Suprapubic skin (tissue), 4 donors: ENCODE results near the gene ATE1. TPM values are rescaled to one million over a fixed set of nuclear protein-coding genes. Genes with fewer than 3 reads are reported as not detected.

Experiments used
- DNase-seq, 2 donors: peaks; one replicate each; pipeline ENCODE4 v3.0.0-alpha.2; 2019; ENCODE audit warnings: low spot score in 2 of 2
- H3K27ac ChIP-seq: fragments of 200-600 bp; sonication (generic); one replicate; pipeline ENCODE4 v1.5.1; 2019
- H3K27me3 ChIP-seq: fragments of 200-600 bp; sonication (generic); one replicate; pipeline ENCODE4 v1.5.1; 2019
- H3K36me3 ChIP-seq: fragments of 200-600 bp; sonication (generic); one replicate; pipeline ENCODE4 v1.5.1; 2019
- H3K4me1 ChIP-seq: fragments of 200-600 bp; sonication (generic); one replicate; pipeline ENCODE4 v1.5.1; 2019
- H3K4me3 ChIP-seq: fragments of 200-600 bp; sonication (generic); one replicate; pipeline ENCODE4 v1.5.1; 2019; ENCODE audit warnings: mild to moderate bottlenecking
- H3K9me3 ChIP-seq: fragments of 200-600 bp; sonication (generic); one replicate; pipeline ENCODE4 v1.5.1; 2019
- EP300 ChIP-seq: sonication (generic); formaldehyde crosslinking; IDR thresholded peaks from one replicate; pipeline ENCODE4 v1.6.1; 2017; ENCODE audit warnings: antibody characterized with exemption
- POLR2A ChIP-seq, 2 donors: fragments of 450-650 bp; IDR thresholded peaks; one replicate each; pipeline ENCODE4 v1.6.1; 2017; ENCODE audit warnings: antibody characterized with exemption in 2 of 2, mild to moderate bottlenecking in 2 of 2, moderate library complexity in 2 of 2
- POLR2AphosphoS5 ChIP-seq, 3 donors: sonication (generic); formaldehyde crosslinking; IDR thresholded peaks; one replicate each; pipeline ENCODE4 v1.6.1; 2017; ENCODE audit warnings: antibody characterized with exemption in 3 of 3
- WGBS: methylation state at CpG from one replicate; pipeline ENCODE4 v1.1.5; 2018; 5-methylcytosine and 5-hydroxymethylcytosine counted together
- total RNA-seq, 4 donors: library from RNA; depleted of rRNA; stranded (reverse); fragments of >200 nt; gene quantifications; one replicate each; pipeline ENCODE4 v1.1.0, GENCODE V29; 2016
- TF ChIP-seq, protein P1 (sequence below), 2 donors: fragments of 200-600 bp in 1 of 2; fragments of 450-650 bp in 1 of 2; sonication (generic) in 1 of 2; IDR thresholded peaks; one replicate each; pipeline ENCODE4 v1.5.1; 2016 to 2019; ENCODE audit warnings: antibody characterized with exemption in 2 of 2, mild to moderate bottlenecking in 1 of 2, moderate library complexity in 1 of 2

ATE1 gene
- total RNA-seq, 4 donors from 2014 or later: 20.3 to 23.2 (median 21.7) TPM

DNA sequence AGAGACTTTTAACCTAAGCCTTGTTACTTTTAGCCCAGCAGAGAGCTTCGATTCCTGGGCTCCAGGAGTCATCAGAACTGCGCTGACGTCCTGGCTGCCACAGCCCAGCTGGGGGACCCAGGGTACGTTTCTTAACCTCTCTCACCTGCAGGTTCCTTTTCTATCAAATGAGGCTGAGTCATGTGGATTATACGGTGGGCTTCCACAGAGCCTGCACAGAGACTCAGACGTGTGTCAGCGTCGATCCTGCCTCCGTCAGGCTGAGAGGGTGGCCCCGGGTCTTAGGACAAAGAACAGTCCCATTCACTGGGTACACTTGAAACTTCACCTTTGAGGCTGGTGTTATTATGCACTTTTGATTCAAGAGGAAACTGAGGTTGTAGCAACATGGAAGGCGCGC, 228.9 kb downstream of the ATE1 start:
- H3K4me3 ChIP-seq: no peak overlapping the region
- no peaks in the 10 kb centered on the region for H3K27me3 ChIP-seq
- DNase-seq: no peak
- H3K4me1 ChIP-seq: no peaks in the 10 kb centered on the region
- WGBS: 92% methylated on average over 12 of the region's 12 CpGs
- TF ChIP-seq, protein P1, sequence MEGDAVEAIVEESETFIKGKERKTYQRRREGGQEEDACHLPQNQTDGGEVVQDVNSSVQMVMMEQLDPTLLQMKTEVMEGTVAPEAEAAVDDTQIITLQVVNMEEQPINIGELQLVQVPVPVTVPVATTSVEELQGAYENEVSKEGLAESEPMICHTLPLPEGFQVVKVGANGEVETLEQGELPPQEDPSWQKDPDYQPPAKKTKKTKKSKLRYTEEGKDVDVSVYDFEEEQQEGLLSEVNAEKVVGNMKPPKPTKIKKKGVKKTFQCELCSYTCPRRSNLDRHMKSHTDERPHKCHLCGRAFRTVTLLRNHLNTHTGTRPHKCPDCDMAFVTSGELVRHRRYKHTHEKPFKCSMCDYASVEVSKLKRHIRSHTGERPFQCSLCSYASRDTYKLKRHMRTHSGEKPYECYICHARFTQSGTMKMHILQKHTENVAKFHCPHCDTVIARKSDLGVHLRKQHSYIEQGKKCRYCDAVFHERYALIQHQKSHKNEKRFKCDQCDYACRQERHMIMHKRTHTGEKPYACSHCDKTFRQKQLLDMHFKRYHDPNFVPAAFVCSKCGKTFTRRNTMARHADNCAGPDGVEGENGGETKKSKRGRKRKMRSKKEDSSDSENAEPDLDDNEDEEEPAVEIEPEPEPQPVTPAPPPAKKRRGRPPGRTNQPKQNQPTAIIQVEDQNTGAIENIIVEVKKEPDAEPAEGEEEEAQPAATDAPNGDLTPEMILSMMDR (IDR thresholded peaks at IDR 0.05): no peak
- H3K9me3 ChIP-seq: no peaks in the 10 kb centered on the region
- H3K36me3 ChIP-seq: no peaks in the 10 kb centered on the region
- no peak overlapping the region for H3K27ac ChIP-seq

- no peaks in the 10 kb centered on the region for H3K4me1 ChIP-seq
- H3K27me3 ChIP-seq: no peaks in the 10 kb centered on the region
- WGBS: 79% methylated on average over 7 of the region's 7 CpGs
- H3K9me3 ChIP-seq: no peaks in the 10 kb centered on the region
- no peak for DNase-seq
- H3K4me3 ChIP-seq: no peak overlapping the region
- H3K27ac ChIP-seq: no peak overlapping the region
- TF ChIP-seq POLR2A (IDR thresholded peaks at IDR 0.05): no peak
- TF ChIP-seq POLR2AphosphoS5 (IDR thresholded peaks at IDR 0.05): no peak
- TF ChIP-seq EP300: no peak
- TF ChIP-seq, protein P1 (IDR thresholded peaks at IDR 0.05): no peak
- no peaks in the 10 kb centered on the region for H3K36me3 ChIP-seq
Observed at GRCh38 chr10:121698336-121698735, 229.5 kb downstream of the ATE1 start.

GRCh38 chr10:121696854-121697253, 231.0 kb downstream of the ATE1 start:
- Histone ChIP-seq H3K27ac (no peak overlapping the region), H3K4me3 (no peak overlapping the region), H3K9me3 (no peaks in the 10 kb centered on the region), H3K27me3 (no peaks in the 10 kb centered on the region), H3K4me1 (no peaks in the 10 kb centered on the region), H3K36me3 (no peaks in the 10 kb centered on the region)
- no peak for TF ChIP-seq POLR2A (IDR thresholded peaks at IDR 0.05)
- TF ChIP-seq, protein P1 (IDR thresholded peaks at IDR 0.05): peak in 1 of 2 donors; percentile 37
- no peak for TF ChIP-seq EP300
- no peak for TF ChIP-seq POLR2AphosphoS5 (IDR thresholded peaks at IDR 0.05)
- whole genome bisulfite sequencing: 86% methylated on average over 3 of the region's 3 CpGs
- DNase-seq: no peak

DNA sequence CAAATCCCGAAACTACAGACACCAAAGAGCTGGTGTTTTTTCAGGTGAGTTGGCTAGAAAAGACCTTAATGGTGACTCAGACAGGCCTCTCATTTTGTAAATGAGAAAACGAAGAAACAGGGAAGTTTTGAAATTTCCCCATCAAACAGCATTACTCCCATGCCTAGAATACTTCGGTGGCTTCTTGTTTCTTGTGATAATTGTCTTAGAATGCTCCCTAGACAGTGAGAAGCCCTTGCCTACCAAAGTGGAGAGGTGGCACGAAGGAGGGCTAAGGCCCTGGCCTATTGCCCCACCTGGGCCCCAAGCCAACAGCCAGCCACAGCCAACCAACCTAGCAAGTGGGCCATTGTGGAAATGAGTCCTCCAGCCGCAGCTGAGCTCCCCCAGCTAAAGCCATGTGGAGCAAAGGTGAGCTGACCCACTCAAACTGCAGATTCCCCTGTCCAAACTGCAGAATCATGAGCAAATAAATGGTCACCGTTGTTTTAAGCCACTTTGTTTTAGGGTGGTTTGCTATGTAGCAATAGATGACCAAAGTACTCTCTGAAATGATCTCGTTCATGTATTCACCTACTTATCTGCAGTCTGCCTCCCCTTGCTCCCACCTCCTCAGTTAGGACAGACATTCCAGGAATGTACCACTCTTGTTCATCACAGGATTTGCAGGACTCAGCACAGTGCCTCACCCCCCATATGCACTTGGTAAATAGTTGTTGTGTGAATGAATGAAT, 231.9 kb downstream of the ATE1 start:
- DNase-seq: no peak
- WGBS: 71% methylated on average over 7 of the region's 7 CpGs
- H3K36me3 ChIP-seq: no peaks in the 10 kb centered on the region

DNA sequence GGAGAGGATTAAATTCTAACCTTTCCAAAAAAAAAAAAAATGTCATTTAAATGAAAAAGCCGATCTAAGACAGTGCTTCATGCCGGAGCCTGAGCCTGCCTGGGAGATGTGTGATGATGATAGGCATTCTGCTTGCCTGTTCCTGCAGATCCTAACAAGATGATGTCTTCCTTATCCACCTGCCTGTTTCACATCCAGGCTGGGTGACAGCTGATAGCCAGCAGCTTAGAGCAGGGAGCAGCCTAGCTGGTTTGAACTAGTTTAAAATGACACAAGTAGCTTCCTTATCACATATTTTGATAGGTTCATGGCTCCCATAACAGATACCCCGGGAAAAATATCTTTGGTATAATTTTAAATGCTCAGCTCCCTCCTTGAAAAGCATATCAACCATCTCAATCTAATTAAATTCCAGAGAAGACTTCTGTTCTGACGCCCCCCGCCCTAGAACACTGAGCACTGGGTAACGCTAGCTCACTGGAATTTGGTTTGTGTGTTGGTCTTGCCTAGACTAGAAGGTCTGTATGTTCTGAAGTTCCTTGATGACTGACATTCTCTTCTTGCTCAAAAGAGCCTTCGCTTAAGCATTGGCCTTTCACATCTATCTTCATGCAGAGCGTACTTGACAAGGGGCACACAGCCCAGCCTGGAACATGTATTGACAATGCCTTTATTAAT, 232.7 kb downstream of the ATE1 start:
- WGBS: 43% methylated on average over 8 of the region's 8 CpGs
- TF ChIP-seq, protein P1 (IDR thresholded peaks at IDR 0.05): no peak
- no peak for TF ChIP-seq POLR2AphosphoS5 (IDR thresholded peaks at IDR 0.05)
- TF ChIP-seq EP300: no peak
- TF ChIP-seq POLR2A (IDR thresholded peaks at IDR 0.05): no peak
- peak overlapping the region; percentile 17 for H3K27ac ChIP-seq
- no peak overlapping the region for H3K4me3 ChIP-seq
- H3K27me3 ChIP-seq: no peaks in the 10 kb centered on the region
- no peaks in the 10 kb centered on the region for H3K4me1 ChIP-seq
- DNase-seq: no peak
- H3K36me3 ChIP-seq: no peaks in the 10 kb centered on the region
- no peaks in the 10 kb centered on the region for H3K9me3 ChIP-seq

More for the DNA sequence above, 231.9 kb downstream of the ATE1 start:
- Histone ChIP-seq H3K4me1 (no peaks in the 10 kb centered on the region), H3K4me3 (no peak overlapping the region), H3K27me3 (no peaks in the 10 kb centered on the region), H3K9me3 (no peaks in the 10 kb centered on the region), H3K27ac (peak overlapping the region; percentile 17)
- TF ChIP-seq POLR2A (IDR thresholded peaks at IDR 0.05) (no peak), EP300 (no peak)
